Measurements from ENCODE around the gene ERCC6L.

DNA sequence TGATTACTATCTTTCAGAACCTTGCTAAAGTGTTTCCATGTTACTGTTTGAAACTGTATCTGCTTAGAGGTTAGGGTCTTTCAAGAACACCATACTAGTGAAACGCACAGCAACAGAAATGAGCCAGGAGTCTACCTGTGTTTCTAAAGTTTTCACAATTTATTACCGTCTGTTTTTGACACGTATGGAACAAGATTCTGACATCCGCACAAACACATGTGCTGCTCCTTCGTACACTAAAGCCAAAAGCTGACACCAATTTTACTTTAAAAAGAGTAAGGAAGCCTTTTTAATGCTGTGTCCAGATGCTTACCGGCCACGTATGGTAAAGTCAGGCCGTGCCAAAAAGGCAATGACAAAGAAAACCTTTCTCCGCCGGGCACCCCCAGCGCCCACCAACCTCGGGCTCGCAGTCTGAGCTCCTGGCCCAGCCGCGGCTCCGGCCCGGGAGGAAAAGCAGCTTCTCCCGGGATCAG is 37.7 kb upstream of the ERCC6L start:
- TF ChIP-seq, protein P1, sequence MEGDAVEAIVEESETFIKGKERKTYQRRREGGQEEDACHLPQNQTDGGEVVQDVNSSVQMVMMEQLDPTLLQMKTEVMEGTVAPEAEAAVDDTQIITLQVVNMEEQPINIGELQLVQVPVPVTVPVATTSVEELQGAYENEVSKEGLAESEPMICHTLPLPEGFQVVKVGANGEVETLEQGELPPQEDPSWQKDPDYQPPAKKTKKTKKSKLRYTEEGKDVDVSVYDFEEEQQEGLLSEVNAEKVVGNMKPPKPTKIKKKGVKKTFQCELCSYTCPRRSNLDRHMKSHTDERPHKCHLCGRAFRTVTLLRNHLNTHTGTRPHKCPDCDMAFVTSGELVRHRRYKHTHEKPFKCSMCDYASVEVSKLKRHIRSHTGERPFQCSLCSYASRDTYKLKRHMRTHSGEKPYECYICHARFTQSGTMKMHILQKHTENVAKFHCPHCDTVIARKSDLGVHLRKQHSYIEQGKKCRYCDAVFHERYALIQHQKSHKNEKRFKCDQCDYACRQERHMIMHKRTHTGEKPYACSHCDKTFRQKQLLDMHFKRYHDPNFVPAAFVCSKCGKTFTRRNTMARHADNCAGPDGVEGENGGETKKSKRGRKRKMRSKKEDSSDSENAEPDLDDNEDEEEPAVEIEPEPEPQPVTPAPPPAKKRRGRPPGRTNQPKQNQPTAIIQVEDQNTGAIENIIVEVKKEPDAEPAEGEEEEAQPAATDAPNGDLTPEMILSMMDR (IDR thresholded peaks at IDR 0.05; ENCODE audit: insufficient read depth, low read length): no peak
- TF ChIP-seq POLR2AphosphoS5 (IDR thresholded peaks at IDR 0.05; ENCODE audit: low read depth): no peak
- TF ChIP-seq, protein P2, sequence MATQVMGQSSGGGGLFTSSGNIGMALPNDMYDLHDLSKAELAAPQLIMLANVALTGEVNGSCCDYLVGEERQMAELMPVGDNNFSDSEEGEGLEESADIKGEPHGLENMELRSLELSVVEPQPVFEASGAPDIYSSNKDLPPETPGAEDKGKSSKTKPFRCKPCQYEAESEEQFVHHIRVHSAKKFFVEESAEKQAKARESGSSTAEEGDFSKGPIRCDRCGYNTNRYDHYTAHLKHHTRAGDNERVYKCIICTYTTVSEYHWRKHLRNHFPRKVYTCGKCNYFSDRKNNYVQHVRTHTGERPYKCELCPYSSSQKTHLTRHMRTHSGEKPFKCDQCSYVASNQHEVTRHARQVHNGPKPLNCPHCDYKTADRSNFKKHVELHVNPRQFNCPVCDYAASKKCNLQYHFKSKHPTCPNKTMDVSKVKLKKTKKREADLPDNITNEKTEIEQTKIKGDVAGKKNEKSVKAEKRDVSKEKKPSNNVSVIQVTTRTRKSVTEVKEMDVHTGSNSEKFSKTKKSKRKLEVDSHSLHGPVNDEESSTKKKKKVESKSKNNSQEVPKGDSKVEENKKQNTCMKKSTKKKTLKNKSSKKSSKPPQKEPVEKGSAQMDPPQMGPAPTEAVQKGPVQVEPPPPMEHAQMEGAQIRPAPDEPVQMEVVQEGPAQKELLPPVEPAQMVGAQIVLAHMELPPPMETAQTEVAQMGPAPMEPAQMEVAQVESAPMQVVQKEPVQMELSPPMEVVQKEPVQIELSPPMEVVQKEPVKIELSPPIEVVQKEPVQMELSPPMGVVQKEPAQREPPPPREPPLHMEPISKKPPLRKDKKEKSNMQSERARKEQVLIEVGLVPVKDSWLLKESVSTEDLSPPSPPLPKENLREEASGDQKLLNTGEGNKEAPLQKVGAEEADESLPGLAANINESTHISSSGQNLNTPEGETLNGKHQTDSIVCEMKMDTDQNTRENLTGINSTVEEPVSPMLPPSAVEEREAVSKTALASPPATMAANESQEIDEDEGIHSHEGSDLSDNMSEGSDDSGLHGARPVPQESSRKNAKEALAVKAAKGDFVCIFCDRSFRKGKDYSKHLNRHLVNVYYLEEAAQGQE (IDR thresholded peaks at IDR 0.05; ENCODE audit: insufficient replicate concordance, low read depth): no peak
- no peak for TF ChIP-seq GABPA (IDR thresholded peaks at IDR 0.05; ENCODE audit: low read depth)
- no peak for TF ChIP-seq SPI1 (IDR thresholded peaks at IDR 0.05; ENCODE audit: borderline replicate concordance, low read depth)
